Anterior cingulate cortex (tissue), 58 donors: ENCODE results near the gene ACHE.

Source experiments
- DNase-seq, 58 donors: peaks; one replicate each; lab custom pipeline; 2025; lab: John Stamatoyannopoulos, UW

ACHE gene

DNA sequence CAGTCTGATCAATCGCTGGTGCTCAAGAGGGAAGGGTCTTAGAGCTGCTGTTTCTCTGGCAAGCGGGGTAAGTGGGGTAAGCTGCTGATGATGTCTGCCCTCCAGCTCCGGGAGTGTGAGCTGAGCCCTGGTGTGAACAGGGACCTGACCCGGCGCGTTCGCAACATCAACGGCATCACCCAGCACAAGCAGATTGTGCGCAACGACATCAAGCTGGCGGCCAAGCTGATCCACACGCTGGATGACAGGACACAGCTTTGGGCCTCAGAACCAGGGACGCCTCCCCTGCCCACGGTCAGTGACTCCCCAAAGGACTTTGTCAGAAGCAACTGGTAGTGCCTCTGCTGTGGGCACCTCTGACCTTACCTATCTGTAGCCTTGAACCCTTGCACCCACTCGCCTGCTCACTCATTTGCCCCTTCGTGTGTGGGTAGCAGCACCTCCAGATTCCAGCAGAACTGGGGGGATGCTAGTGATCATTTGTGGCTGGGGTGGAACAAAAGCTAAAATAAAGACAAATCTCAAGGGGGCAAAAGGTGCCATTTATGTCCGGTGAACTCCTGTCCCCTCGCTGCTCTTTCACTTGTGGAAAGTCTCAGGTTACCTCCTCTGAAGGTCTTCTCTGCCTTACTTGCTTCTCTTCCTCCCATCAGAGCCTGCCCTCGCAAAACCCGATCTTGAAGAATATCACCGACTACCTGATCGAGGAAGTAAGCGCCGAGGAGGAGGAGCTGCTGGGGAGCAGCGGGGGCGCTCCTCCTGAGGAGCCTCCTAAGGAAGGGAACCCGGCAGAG lies 9.3 kb downstream of the ACHE start:
- DNase-seq = no peak

DNA sequence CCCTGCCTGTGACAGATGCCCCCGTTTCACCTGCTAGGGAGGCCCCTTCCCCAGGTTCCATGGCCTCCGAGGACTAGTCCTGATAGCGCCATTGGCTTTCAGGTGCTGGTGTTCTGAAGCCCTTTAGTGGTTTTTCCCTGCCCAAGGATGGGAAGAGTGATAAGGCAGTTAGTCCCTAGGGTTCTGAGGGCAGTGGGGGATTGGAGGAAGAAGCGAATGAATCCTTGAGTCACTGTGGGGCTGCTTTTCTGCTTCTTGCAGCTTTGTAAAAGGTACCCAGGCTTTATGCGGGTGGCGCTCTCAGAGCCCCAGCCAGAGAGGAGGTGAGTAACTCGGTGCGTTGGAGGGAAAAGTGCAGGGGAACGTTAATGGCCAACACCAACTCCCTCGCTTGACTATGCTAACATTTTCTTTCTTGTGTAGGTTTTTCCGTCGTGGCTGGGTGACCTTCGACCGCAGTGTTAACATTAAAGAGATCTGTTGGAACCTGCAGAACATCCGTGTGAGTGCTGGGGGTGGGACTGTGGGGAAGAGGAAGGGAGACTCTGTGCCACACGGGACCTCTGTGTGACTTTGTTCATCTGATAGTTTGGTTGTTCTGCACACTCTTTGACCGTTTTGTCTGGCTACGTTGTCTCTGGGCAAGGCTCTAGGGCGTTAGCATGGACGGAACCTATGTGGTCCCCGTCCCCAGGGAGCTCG lies 10.1 kb downstream of the ACHE start:
- no peak for DNase-seq

DNA sequence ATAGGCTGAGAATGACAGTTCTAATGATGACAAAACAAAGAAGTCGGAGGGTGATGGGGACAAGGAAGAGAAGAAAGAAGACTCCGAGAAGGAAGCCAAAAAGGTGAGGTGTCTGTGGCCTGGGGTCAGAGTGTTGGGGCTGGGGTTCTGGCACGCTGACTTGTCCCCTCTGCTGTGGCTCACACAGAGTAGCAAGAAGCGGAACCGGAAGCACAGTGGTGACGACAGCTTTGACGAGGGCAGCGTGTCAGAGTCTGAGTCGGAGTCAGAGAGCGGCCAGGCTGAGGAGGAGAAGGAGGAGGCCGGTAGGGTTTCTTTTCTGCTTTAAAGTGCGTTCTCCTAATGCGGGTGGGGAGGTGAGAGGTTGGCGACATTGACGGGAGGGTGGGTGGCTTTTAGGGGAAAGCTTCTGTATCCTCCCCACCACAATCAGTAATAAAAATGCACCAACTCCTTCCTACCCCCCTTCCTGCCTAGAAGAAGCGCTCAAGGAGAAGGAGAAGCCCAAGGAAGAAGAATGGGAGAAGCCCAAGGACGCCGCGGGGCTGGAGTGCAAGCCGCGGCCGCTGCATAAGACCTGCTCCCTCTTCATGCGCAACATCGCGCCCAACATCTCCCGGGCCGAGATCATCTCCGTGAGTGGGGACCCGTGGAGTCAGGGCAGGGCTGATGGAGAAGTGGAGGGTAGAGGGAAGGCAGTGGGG lies 10.8 kb downstream of the ACHE start:
- DNase-seq = peak in 1 of 58 donors; percentile 12

DNA sequence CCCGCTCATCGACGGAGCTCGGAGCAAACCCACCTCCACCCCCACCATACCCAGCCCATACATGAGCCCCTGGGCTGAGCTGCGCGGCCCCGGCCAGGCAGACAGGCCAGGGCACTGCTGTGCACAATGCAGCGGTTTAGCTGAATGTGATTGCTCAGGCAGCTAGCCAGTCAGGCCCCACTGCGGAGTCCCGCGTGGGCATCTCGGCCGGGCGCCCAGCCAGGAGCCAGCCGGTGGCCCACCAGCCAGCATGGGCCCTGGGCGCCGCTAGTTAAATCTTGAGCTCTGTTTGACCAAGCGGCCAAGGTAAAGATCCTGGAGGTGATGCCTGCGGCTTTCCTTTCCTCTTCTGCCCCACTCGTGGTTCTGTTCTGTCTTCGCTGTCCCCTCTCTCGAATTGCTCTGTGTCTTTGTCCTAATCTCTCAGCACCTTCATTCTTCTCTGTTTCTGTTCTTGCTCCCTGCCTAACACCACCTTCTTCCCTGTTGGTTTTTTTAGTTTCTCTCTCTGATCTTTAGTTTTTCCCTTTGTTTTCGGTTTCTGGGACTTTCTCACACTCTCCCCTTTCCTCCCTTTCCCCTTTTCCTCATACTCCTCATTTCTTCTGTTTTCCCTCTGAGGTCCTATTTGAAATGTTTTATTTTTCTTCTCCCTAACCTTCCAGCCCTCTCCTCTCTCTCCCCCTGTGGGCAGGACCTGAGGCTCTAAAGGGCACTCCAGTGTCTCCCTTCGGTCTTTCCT lies 12.7 kb downstream of the ACHE start:
- peak in 3 of 58 donors; percentile 19 to 30 (median 21) for DNase-seq

DNA sequence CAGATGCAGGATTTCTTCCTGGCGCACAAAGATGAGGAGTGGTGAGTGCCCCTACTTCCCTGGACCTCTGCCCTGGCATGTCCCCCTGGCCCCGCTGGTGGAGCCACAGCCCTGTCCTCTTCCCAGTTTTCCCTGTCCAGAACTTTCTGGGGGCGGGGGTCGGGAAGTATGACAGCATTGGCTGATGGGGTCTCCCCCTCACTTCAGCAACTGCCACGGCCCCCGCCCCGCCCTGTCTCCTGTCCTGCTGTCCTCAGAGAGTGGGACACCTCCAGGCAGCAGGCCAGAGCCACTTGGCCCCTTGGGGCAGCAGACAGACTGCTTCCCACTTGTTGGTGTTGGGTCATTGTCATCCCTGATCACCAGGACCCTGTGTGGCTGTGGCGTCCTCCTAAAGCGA lies 13.5 kb downstream of the ACHE start:
- no peak for DNase-seq

DNA sequence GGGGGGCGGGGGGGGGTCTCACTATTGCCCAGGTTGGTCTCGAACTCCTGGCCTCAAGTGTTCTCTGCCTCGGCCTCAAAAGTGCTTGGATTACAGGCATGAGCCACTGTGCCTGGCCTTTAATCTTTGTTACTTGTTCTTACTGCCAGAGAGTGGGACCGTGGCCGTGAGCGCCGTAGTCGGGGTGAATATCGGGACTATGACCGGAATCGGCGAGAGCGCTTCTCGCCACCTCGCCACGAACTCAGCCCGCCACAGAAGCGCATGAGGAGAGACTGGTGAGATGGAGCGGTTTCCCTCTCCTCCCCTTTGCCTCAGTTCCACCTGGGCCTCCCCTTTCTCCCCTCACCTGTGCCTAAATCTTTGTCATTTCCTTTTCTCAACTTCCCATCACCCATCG lies 14.6 kb downstream of the ACHE start:
- no peak for DNase-seq

DNA sequence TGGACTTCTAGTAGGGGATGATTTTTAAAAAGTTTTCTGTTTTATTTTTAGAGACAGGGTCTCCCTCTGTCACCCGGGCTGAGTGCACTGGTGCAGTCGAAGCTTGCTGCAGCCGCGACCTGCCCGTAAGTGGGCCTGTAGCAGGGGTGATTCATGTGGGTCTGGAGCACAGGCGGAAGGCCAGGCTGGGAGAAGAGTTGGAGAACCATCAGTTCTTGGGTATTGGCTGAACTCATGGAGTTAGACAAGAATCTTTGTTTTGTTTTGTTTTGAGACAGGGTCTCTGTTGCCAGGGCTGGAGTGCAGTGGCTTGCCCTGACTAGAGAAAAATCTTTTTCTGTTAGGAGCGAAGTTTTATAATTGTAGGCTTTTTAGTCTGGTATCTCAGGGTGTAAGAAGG lies 15.0 kb downstream of the ACHE start:
- peak in 8 of 58 donors; percentile 12 to 48 (median 23) for DNase-seq

DNA sequence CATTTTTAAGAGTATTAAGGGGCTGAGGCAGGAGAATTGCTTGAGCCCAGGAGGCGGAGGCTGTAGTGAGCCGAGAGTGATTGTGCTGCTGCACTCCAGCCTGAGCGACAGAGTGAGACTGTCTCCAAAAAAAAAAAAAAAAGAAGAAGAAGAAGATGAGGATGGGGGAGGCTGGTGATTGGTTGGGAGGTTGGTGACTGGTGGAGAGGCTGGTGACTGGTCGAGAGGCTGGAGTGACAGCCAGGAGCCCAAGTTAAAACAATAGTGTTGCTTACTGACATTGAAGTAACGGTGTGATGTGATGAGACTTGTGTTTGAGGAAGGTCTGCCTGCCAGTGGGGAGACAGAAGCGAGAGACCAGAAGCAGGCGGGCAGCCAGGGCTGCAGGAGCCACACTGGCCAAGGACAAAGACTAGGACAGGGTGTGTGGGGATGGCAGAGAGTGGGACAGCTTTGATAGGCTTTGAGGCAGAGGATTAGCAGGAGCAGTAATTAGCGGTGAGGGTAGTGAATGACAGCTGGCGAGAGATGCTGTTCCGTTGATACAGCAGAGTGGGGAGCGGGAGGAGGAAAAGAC lies 15.9 kb downstream of the ACHE start:
- DNase-seq = peak in 33 of 58 donors; percentile 12 to 67 (median 32)

DNA sequence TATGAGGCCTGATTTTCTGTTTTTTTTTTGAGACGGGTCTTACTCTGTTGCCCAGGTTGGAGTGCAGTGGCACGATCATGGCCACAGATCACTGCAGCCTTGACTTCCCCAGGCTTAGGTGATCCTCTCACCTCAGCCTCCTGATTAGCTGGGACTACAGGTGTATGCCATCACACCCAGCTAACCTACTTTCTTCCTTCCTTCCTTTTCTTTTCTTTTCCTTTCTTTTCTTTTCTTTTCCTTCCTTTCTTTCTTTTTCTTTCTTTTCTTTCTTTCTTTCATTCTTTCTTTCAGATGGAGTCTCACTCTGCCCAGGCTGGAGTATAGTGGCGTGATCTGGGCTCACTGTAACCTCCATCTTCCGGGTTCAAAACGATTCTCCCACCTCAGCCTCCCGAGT lies 17.0 kb downstream of the ACHE start:
- no peak for DNase-seq

DNA sequence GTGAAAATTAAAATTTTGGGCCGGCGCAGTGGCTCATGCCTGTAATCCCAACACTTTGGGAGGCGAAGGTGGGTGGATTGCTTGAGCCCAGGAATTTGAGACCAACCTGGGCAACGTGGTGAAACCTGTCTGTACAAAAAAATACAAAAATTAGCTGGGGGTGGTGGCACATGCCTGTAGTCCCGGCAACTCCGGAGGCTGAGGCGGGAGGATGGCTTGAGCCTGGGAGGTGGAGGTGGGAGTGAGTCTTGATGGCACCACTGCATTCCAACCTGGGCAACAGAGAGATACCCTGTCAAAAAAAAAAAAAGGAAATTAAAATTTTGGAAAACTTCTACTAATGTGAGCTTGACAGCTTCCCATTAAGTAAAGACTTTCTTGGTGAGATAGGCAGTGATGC lies 17.7 kb downstream of the ACHE start:
- DNase-seq = no peak

DNA sequence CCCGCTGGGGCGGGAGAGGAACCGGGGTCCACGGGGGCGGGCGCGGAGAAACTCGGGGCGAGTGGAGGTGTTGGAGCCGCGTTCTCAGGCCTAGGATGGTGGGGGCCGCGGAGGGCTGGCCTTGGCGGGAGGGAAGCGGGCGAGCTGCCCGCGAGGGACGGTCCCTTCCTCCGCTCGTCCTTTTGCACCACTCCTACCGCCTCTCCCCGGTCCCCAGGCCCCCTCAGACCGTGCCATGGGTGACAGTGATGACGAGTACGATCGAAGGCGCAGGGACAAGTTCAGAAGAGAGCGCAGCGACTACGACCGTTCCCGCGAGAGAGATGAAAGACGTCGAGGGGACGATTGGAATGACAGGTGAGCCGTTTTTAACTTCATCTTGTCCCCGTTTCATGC lies 20.3 kb downstream of the ACHE start:
- peak in 2 of 58 donors; percentile 58 to 64 for DNase-seq

DNA sequence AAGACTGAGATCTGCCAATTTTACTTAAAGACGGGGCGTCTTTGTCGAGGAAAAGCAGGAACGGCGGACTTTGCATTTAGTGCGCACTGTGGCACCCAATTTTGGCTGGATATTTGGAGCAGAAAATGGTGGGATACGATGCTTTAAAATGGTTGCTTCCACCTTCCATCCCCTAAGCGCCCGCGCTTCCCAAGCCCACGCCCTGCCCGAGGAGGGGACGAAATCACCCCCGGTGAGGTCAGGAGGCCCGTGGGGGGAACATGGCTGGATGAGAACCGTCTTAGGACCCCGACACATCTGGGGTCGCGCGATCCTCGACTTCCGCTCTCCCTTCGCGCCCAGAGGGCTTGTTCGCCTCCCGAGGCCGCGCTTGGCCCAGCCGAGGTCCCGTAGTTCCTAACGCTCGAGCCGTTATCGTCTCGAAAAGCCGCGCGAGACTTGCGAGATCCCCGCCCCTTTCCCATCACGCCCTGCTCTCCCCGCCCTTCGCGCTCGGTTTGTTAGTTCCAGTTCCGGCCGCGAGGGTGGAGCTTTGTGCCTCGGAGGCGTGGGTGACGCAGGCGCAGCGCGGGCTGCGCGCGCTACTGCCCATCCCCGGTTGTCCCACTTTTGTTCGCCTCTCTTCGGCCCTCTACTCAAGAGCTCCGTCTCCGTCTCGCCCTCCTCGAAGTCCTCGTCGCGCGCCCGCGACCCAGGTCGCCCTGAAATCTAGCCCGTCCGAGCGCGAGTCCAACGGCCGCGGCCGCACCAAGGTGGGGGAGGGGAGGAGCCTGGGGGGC lies 20.9 kb downstream of the ACHE start, which contains the start of gene SRRT:
Gene SRRT, plus strand, starts transcription at position 527 of the 779 bp plus-strand sequence. CDS start 488 bp downstream, outside the sequence.
- DNase-seq = peak; percentile 68 to 99 (median 97)

DNA sequence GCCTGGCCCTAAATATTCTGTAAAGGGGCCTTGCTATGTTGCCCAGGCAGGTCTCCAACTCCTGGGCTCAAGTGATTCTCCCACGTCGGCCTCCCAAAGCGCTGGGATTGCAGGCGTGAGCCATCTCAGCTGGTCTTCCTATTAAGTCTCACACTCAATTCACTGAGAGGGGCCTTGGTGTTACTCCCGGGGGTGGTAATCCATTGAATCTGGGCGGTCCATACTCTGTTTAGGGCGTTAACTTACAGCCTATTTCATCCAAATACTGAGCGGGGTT lies 21.4 kb downstream of the ACHE start:
- DNase-seq = peak in 1 of 58 donors; percentile 36

DNA sequence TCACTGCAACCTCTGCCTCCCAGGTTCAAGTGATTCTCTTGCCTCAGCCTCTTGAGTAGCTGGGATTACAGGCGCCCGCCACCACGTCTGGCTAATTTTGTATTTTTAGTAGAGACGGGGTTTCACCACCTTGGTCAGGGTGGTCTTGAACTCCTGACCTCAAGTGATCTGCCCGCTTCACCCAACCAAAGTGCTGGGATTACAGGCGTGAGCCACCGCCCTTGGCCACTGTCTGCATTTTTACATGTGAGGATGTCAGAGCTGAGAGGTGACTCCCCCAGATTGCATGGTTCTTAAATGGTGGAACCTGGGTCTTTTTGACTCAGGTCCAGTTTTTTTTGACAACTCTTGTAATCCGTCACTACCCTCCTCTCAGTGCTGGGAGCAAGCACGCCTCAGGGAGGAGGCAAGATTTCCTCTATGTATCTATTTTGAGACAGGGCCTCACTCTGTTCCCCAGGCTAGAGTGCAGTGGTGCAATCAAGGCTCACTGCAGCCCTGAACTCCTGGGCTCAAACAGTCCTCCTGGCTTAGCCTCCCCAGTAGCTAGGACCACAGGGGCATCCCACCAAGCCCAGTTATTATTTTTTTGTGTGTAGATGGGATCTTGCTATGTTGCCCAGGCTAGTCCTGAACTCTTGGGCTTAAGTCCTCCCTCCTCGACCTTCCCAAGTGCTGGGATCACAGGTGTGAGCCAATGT lies 21.9 kb downstream of the ACHE start:
- no peak for DNase-seq

DNA sequence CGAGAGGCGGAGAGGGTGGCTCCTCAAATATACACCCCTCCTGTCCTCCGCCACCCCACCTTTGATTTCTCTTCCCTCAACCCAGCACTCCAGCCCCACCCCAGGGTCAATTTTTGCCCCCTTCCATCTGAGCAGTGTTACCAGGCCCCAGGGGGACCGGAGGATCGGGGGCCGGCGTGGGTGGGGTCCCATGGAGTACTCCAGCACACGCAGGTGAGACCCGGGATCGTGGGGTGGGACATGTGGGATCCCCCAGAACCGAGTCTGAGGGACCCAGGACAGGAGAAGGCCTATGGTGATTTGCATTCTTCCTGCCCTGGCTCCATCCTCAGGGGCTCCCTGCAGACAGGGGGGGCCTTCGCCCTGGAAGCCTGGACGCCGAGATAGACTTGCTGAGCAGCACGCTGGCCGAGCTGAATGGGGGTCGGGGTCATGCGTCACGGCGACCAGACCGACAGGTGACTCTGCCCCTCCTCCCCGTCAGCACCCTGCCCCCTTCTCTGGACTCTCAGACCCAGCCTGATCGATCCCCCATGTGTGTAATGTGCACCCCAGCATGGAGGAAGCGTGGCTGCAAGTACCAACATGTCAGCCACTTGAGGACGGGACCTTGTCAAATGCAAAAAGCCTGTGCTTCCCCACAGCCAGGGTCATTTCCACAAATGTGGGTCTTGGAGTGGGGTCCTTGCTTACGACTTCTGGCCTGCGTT lies 27.8 kb downstream of the ACHE start:
- DNase-seq = no peak

DNA sequence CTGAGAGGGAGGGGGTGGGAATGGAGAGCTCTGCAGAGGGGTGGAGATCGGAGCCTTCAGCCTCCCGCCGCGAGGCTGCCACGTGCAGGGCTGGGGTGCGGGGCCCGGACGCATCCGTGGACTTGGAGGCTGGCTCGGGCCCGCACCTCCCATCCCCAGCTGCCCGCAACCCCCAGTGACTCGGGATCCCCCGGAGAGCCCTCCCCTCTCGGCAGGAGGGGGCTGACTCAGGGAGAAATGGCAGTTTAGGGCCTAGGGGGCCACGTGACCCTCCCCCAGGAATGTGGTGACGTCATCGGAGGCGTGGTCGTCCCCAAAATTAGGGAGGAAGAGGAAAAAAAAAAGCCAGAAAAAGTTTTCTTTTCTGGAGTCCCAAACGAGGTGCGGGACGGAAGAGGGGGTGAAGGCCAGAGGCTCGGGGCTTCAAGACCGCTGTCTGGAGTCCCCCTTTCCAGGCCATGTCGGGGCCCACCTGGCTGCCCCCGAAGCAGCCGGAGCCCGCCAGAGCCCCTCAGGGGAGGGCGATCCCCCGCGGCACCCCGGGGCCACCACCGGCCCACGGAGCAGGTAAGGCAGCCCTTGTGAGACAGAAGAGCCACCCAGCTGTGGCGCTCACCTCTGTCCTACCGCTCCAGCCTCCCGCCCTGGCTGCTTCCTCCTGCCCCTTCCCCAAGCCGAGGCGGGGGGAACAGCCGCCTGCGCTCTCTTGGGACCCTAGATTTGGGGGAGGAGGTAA lies 28.5 kb downstream of the ACHE start, which contains the start of gene TRIP6:
Gene TRIP6, plus strand, starts transcription at position 348 of the 736 bp plus-strand sequence. Its CDS starts 111 bp downstream, at position 459.
- peak in 56 of 58 donors; percentile 11 to 84 (median 67) for DNase-seq

DNA sequence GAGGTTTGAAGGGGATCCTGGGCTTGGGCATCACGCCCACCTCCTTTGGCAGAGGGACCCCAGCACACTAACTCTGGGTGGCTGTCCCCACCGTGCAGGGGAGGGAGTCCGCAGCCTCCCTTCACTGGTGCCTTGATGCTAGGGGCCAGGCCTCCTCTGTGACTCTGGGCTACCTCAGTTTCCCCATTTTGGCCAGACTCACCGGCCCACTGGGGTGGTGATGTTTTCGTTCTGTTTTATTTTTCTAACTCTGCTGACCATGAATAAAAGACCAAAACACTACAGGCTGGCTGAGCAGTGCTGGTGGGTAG lies 29.0 kb downstream of the ACHE start:
- DNase-seq = no peak
